ENCODE data around the gene PLEKHM3. TPM values are rescaled to one million over a fixed set of nuclear protein-coding genes. Genes with fewer than 3 reads are reported as not detected.

Gene PLEKHM3
- total and polyA plus RNA-seq, 2 experiments from 2014 or later, result 3.9 to 8.8 TPM

DNA sequence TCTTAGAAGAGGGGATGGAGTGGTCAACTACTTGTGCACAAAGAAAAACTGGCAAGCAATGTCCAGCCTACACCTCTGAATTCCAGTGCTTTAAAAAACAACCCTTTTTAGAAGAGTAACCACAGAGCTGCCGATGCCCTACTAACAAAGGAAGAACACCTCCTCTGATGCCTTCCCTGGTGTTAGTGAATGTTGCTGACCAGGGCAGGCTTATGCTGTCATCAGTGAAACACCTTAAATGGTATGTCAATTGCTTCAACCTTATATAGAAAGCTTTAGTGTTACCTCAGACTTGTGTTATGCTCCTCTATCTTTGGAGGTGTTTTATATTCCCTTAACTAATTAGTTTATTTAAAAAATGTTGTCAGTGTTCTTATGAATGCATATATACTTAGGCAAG lies 175.9 kb downstream of the PLEKHM3 start:
- no peaks in the 10 kb centered on the region for H3K36me3 Mint-ChIP-seq (ENCODE audit: low read depth)
- Histone ChIP-seq H3K4me2 (no peak overlapping the region), H3F3A (replicated peaks; ENCODE audit: low read depth) (peaks cover 5% of the 10 kb centered on the region; the same call in 1 of the 2 replicates), H3K27ac (ENCODE audit: low read depth) (no peak overlapping the region), H3K27me3 (ENCODE audit: insufficient read depth) (no peaks in the 10 kb centered on the region), H2AFZ (no peak overlapping the region), H3K4me1 (ENCODE audit: insufficient read depth) (peaks cover 14% of the 10 kb centered on the region; the same call in 1 of the 2 replicates), H3K79me2 (replicated peaks; ENCODE audit: insufficient read depth) (no peaks in the 10 kb centered on the region), H3K4me3 (no peak overlapping the region), H3K36me3 (ENCODE audit: insufficient read depth) (no peaks in the 10 kb centered on the region), H3K9me2 (ENCODE audit: insufficient read depth) (no peaks in the 10 kb centered on the region), H4K20me1 (replicated peaks; ENCODE audit: insufficient read depth) (no peaks in the 10 kb centered on the region)
- H3K27ac Mint-ChIP-seq, result no peak overlapping the region
- no peak; the same call in 2 of the 3 replicates for ATAC-seq
- no peak for TF ChIP-seq CREB1 (CRISPR knock-in tag; IDR thresholded peaks at IDR 0.05; ENCODE audit: low read depth)
- TF ChIP-seq ZNF114 (CRISPR knock-in tag; IDR thresholded peaks at IDR 0.05), result no peak
- TF ChIP-seq NANOG (IDR thresholded peaks at IDR 0.05; ENCODE audit: borderline replicate concordance), result no peak
- no peak for TF ChIP-seq EZH2phosphoT487 (IDR thresholded peaks at IDR 0.05; ENCODE audit: unreplicated experiment)
- no peak for TF ChIP-seq ZNF331 (CRISPR knock-in tag; IDR thresholded peaks at IDR 0.05; ENCODE audit: low read depth)
- TF ChIP-seq, protein P1, sequence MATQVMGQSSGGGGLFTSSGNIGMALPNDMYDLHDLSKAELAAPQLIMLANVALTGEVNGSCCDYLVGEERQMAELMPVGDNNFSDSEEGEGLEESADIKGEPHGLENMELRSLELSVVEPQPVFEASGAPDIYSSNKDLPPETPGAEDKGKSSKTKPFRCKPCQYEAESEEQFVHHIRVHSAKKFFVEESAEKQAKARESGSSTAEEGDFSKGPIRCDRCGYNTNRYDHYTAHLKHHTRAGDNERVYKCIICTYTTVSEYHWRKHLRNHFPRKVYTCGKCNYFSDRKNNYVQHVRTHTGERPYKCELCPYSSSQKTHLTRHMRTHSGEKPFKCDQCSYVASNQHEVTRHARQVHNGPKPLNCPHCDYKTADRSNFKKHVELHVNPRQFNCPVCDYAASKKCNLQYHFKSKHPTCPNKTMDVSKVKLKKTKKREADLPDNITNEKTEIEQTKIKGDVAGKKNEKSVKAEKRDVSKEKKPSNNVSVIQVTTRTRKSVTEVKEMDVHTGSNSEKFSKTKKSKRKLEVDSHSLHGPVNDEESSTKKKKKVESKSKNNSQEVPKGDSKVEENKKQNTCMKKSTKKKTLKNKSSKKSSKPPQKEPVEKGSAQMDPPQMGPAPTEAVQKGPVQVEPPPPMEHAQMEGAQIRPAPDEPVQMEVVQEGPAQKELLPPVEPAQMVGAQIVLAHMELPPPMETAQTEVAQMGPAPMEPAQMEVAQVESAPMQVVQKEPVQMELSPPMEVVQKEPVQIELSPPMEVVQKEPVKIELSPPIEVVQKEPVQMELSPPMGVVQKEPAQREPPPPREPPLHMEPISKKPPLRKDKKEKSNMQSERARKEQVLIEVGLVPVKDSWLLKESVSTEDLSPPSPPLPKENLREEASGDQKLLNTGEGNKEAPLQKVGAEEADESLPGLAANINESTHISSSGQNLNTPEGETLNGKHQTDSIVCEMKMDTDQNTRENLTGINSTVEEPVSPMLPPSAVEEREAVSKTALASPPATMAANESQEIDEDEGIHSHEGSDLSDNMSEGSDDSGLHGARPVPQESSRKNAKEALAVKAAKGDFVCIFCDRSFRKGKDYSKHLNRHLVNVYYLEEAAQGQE (IDR thresholded peaks at IDR 0.05; ENCODE audit: unreplicated experiment), result no peak
- TF ChIP-seq, protein P2, sequence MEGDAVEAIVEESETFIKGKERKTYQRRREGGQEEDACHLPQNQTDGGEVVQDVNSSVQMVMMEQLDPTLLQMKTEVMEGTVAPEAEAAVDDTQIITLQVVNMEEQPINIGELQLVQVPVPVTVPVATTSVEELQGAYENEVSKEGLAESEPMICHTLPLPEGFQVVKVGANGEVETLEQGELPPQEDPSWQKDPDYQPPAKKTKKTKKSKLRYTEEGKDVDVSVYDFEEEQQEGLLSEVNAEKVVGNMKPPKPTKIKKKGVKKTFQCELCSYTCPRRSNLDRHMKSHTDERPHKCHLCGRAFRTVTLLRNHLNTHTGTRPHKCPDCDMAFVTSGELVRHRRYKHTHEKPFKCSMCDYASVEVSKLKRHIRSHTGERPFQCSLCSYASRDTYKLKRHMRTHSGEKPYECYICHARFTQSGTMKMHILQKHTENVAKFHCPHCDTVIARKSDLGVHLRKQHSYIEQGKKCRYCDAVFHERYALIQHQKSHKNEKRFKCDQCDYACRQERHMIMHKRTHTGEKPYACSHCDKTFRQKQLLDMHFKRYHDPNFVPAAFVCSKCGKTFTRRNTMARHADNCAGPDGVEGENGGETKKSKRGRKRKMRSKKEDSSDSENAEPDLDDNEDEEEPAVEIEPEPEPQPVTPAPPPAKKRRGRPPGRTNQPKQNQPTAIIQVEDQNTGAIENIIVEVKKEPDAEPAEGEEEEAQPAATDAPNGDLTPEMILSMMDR (conservative IDR thresholded peaks at IDR 0.05; ENCODE audit: low read depth in 2 of 2), result no peak
- TF ChIP-seq, protein P3, sequence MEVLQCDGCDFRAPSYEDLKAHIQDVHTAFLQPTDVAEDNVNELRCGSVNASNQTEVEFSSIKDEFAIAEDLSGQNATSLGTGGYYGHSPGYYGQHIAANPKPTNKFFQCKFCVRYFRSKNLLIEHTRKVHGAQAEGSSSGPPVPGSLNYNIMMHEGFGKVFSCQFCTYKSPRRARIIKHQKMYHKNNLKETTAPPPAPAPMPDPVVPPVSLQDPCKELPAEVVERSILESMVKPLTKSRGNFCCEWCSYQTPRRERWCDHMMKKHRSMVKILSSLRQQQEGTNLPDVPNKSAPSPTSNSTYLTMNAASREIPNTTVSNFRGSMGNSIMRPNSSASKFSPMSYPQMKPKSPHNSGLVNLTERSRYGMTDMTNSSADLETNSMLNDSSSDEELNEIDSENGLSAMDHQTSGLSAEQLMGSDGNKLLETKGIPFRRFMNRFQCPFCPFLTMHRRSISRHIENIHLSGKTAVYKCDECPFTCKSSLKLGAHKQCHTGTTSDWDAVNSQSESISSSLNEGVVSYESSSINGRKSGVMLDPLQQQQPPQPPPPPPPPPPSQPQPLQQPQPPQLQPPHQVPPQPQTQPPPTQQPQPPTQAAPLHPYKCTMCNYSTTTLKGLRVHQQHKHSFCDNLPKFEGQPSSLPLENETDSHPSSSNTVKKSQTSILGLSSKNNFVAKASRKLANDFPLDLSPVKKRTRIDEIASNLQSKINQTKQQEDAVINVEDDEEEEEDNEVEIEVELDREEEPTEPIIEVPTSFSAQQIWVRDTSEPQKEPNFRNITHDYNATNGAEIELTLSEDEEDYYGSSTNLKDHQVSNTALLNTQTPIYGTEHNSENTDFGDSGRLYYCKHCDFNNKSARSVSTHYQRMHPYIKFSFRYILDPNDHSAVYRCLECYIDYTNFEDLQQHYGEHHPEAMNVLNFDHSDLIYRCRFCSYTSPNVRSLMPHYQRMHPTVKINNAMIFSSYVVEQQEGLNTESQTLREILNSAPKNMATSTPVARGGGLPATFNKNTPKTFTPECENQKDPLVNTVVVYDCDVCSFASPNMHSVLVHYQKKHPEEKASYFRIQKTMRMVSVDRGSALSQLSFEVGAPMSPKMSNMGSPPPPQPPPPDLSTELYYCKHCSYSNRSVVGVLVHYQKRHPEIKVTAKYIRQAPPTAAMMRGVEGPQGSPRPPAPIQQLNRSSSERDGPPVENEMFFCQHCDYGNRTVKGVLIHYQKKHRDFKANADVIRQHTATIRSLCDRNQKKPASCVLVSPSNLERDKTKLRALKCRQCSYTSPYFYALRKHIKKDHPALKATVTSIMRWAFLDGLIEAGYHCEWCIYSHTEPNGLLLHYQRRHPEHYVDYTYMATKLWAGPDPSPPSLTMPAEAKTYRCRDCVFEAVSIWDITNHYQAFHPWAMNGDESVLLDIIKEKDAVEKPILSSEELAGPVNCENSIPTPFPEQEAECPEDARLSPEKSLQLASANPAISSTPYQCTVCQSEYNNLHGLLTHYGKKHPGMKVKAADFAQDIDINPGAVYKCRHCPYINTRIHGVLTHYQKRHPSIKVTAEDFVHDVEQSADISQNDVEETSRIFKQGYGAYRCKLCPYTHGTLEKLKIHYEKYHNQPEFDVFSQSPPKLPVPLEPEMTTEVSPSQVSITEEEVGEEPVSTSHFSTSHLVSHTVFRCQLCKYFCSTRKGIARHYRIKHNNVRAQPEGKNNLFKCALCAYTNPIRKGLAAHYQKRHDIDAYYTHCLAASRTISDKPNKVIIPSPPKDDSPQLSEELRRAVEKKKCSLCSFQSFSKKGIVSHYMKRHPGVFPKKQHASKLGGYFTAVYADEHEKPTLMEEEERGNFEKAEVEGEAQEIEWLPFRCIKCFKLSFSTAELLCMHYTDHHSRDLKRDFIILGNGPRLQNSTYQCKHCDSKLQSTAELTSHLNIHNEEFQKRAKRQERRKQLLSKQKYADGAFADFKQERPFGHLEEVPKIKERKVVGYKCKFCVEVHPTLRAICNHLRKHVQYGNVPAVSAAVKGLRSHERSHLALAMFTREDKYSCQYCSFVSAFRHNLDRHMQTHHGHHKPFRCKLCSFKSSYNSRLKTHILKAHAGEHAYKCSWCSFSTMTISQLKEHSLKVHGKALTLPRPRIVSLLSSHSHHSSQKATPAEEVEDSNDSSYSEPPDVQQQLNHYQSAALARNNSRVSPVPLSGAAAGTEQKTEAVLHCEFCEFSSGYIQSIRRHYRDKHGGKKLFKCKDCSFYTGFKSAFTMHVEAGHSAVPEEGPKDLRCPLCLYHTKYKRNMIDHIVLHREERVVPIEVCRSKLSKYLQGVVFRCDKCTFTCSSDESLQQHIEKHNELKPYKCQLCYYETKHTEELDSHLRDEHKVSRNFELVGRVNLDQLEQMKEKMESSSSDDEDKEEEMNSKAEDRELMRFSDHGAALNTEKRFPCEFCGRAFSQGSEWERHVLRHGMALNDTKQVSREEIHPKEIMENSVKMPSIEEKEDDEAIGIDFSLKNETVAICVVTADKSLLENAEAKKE (CRISPR knock-in tag; IDR thresholded peaks at IDR 0.05), result no peak
- TF ChIP-seq STAT1 (IDR thresholded peaks at IDR 0.05; ENCODE audit: unreplicated experiment), result no peak
- TF ChIP-seq POLR2AphosphoS5 (IDR thresholded peaks at IDR 0.05; ENCODE audit: low read depth), result no peak
- TF ChIP-seq JUNB (IDR thresholded peaks at IDR 0.05; ENCODE audit: unreplicated experiment), result no peak
- TF ChIP-seq, protein P4, sequence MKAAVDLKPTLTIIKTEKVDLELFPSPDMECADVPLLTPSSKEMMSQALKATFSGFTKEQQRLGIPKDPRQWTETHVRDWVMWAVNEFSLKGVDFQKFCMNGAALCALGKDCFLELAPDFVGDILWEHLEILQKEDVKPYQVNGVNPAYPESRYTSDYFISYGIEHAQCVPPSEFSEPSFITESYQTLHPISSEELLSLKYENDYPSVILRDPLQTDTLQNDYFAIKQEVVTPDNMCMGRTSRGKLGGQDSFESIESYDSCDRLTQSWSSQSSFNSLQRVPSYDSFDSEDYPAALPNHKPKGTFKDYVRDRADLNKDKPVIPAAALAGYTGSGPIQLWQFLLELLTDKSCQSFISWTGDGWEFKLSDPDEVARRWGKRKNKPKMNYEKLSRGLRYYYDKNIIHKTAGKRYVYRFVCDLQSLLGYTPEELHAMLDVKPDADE (IDR thresholded peaks at IDR 0.05), result no peak
- no peak for TF ChIP-seq EZH2 (IDR thresholded peaks at IDR 0.05; ENCODE audit: low read depth, unreplicated experiment)
- DNase-seq (ENCODE audit: low spot score), result no peak
- H3K27me3 Mint-ChIP-seq (ENCODE audit: insufficient read depth, low read depth, poor library complexity), result peaks cover 2% of the 10 kb centered on the region
- peaks cover 23% of the 10 kb centered on the region for H3K4me1 Mint-ChIP-seq
- no peaks in the 10 kb centered on the region for H3K9me3 Mint-ChIP-seq
- H3K4me3 Mint-ChIP-seq, result no peak overlapping the region

Measured in GM23338 (cell line).